Measurements from ENCODE around the gene SP6.

Gene SP6

DNA sequence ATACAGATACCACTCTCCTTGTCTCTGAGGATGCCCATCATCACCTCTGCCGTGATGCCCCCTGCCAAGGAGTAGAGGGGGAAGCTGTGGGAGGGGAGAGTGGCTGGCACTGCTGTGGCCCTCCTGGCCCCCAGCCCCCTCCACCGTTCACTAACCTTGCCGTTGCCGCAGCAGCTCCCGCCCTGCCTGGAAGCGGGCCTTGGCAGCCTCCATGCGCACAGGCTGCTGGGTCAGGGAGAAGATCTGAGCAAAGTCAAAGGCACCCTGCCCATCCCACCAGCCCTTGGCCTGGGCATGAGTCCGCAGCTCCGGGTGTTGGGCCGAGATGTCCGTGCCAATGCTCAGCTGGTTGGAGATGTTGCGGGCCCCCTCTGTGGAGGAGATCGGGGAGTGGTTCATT, 12.3 kb downstream of the SP6 start:
- DNase-seq (ENCODE audit: low spot score) (no peak), FAIRE-seq (no peak)

DNA sequence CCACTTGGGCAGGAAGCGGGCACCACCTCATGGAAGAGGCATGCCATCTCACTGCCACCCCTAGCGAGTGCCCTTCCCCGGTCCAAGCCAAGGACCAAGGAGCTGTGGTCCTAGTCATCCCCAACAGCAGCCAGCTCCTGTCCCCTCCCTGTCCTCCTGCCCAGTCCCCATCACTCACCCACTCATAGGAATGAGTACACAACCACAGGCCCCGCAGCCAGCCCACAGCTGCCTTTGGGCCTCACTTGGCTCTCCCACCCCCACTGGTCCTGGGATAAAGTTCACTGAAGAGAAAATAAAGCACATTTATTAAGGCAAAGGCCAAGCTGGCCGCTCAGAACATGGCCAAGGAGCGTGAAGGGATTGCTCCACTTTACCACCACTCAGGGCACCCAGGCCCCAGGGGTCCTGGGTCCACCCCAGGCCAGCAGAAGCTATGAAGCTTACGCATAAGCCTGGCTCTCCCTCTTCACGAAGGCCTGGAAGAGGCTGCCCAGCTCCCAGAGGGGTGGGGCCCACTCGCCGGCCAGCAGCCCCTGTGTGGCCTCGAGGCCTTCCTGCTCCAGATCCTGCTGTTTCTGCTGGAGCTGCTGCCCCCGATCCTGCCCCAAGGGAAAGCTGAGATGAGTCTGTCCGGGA, 13.4 kb downstream of the SP6 start:
- no peak for DNase-seq (ENCODE audit: low spot score)
- FAIRE-seq = no peak

DNA sequence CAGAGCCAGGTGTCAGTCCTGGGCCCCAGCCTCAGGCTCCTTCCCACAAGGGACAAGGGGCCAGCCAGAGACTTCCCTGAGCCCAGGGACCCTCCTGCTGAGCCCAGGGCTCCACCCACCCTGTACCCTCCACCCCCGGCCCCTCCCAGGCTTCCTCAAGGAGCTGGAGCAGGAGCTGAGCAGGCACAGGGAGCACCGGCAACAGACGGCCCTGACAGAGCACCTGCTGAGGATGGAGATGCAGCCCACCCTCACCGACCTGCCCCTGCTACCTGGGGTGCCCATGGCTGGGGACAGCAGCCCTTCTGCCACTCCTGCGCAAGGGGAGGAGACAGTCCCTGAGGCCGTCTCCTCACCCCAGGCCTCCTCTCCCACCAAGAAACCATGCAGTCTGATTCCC, 14.4 kb downstream of the SP6 start:
- FAIRE-seq = no peak

DNA sequence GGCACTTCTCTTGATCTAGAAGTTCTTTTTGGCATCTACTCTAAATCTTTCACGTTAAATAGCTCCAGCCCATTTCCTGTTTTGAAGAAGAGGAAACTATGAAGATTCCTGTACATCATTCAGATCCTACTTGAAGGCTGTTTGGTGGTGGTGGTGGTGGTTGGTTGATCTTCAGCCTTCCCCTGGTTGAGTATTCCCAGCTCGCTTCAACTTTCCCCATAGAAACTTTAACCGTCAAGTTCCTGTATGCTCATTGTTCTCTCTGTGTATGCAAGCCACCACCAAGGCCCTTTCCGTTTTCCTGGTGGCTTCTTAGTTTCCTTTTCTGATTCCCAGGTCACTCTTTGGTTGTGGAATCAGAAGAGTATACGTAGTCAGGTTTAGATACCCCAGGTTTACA, 16.2 kb downstream of the SP6 start:
- no peak for FAIRE-seq

More for the DNA sequence above, 14.4 kb downstream of the SP6 start:
- no peak for DNase-seq (ENCODE audit: low spot score)

DNA sequence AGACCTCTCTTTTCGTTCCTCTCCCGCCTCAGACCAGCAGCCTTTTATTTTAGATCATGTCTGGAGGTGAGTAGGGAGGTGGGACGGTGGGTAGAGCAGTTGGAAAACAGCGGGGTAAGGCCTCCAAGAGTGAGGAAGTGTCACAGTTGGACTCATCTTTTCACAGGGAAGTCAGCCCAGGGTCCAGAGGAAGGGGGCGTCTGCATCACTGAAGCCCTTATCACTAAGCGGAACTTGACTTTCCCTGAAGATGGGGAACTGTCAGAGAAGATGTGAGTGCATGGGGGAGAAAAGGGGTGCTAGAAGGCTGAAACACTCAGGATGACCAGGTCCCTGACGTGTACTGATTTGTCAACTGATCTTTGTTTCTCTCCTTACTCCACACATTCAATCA, 19.0 kb downstream of the SP6 start:
- DNase-seq (ENCODE audit: low spot score) (no peak), FAIRE-seq (no peak)

More for the DNA sequence above, 16.2 kb downstream of the SP6 start:
- no peak for DNase-seq (ENCODE audit: low spot score)

GRCh38 chr17:47831003-47831933, 19.7 kb downstream of the SP6 start, which contains the start of the genes LRRC46 and MRPL10:
TSS of gene LRRC46 (plus strand) at chr17:47831670. CDS start at chr17:47831990, 320 bp downstream.
TSS of gene MRPL10 (minus strand) at chr17:47831541. CDS start at chr17:47831511, 30 bp downstream.
- DNase-seq (ENCODE audit: low spot score) (peak; percentile 99), FAIRE-seq (peak; percentile 66)

- DNase-seq (ENCODE audit: low spot score) = no peak
- FAIRE-seq = no peak
Measured at GRCh38 chr17:47830396-47831002, 20.5 kb downstream of the SP6 start.

DNA sequence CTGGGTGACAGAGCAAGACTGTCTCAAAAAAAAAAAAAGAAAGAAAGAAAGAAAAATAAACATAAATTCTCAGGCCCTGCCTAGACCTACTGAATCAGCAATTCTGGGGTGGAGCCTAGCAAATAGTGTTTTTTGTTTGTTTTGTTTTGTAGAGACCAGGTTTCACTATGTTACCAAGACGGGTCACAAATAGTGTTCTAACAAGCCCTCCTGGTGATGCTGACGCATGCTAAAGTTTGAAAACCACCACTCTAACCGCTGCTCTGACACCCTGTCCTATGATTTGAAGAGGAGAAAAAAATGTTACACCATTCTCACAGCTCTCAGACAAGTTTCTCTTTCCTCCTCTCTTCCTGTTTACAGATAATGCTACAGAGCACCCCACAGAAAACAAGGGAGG, 21.1 kb downstream of the SP6 start:
- FAIRE-seq (no peak), DNase-seq (ENCODE audit: low spot score) (no peak)

DNA sequence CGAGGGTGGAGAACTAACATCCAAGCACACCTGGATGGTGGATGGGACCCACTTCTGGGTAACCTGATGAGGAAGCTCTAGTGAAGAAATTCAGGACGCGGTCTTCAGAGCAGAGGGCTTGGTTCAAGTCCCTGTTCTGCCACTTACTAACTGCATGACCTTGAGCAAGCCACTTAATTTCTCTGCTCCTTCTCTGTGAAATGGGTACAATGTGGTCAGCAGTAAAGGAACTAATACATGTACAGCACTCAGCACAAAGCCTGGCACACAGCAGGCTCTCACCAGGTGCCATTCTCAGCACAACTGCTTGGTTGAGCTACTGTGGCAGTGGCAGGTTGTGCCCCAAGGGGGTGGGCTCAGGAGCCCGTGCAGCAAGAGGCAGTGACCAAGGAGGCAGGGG, 27.4 kb downstream of the SP6 start:
- no peak for FAIRE-seq
- no peak for DNase-seq (ENCODE audit: low spot score)

- DNase-seq (ENCODE audit: low spot score) = no peak
- FAIRE-seq = no peak
Measured at GRCh38 chr17:47822785-47823184, 28.2 kb downstream of the SP6 start.

- FAIRE-seq = peak; percentile 93
Measured at GRCh38 chr17:47821424-47822391, 29.3 kb downstream of the SP6 start, which contains the start of gene OSBPL7. TSS of gene OSBPL7 (minus strand) at chr17:47821794. CDS start at chr17:47820278, 1,516 bp downstream.

DNA sequence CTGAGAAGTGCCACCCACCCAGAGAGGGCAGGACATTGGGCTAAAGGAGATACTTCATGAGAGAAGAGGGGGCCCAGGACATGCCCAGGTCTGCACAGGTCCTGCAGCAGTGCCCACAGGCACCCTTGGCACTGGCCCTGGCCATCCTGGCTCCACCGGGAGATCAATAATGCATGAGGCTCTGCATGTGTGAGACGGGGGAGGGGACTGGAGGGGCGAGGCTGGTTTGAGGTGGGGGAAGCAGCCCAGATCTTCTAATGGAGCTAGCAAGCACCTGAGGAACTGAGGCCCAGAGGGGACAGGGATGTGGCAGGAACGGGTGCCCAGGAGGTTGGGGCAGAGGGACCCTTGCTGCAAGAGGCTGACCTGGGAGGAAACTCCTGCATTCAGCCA, 29.9 kb downstream of the SP6 start:
- FAIRE-seq = no peak
- no peak for DNase-seq (ENCODE audit: low spot score)

More at GRCh38 chr17:47821424-47822391, 29.3 kb downstream of the SP6 start, which contains the start of gene OSBPL7:
- DNase-seq (ENCODE audit: low spot score) = peak; percentile 93

DNA sequence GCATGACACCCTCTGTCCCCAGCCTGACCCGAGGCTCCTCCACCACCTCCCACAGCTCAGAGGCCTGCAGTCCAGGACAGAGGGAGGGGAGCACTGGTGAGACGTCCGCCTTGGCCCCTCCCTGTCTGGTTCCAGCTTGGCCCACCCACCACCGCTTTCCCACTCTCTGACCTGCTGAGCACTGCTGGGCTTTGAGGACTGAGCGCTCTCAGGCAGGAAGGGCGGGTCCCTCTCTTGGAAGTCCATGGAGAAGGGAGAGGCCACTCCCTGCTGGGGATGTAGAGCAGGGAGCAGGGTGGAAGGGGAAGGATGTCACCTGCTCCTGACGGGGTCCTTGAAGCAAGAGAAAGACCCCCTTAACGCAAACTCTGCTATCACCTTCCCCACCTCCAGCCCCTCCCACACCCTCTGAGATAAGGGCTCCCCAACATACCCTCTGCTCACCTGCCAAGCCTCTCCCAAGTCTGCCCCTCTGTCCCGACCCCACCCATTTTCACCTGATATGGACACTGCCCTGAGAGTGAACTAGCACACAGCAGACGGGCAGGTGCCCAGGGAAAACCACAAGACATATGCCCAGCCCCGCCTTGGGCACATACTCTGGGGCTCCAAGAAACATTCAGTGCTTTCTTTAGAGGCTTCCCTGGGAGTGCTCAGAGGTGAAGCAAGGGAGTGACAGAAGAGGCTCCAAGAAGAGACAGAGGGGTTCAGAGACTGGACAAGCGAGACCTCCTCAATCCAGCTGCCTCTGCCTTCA, 30.8 kb downstream of the SP6 start:
- DNase-seq (ENCODE audit: low spot score) (no peak), FAIRE-seq (no peak)

DNA sequence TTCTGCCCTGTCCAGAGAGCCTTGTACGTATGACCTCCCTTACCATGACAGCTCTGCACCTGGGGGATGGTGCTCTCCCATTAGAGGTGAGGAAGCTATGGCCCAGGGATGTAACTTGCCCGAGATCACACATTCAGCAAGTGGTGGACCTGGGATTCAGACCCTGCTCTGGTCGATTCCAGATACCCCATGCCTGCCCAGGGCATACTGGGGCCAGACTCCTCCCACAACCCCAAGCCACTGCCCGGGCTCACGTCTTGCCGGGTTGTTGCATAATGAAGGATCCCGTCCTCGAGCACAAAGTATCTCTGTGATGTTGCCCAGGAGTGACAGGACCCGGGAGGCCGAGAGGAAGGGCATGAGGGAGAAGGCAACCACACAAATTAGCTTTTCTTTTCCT, 31.5 kb downstream of the SP6 start:
- no peak for FAIRE-seq
- DNase-seq (ENCODE audit: low spot score) = no peak

DNA sequence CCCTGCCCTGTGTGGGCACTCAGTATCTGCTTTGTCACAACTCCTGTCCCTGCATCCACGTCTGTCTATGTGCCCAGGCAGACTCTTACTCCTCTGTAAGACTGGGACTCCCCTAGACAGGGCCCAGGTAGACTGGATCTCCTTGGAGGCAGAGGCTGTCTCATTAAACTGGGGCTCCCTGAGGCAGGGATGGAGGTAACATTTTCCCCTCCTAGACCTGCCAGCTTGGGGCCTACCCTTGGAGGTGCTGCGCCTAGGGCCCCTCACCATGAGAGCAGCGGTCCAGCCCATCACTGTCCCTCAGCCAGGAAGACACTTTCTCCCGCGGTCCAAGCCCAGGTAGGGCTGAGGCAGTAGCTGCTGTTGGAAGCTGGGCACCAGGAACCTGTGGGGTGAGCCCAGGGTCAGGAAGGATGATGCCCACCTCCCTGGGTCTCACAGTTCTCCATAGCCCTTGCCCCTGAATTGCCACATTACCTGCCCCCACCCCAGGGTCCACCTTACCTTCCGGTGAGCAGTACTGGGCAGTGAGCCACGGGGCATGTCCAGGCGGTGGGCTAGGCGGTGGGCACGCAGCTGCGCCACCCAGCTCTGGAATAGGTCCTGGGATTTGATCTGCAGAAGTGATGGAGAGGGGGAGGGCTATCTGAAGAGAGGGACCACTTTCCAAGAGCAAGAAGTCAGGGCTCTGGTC, 32.8 kb downstream of the SP6 start:
- FAIRE-seq (no peak), DNase-seq (ENCODE audit: low spot score) (no peak)

DNA sequence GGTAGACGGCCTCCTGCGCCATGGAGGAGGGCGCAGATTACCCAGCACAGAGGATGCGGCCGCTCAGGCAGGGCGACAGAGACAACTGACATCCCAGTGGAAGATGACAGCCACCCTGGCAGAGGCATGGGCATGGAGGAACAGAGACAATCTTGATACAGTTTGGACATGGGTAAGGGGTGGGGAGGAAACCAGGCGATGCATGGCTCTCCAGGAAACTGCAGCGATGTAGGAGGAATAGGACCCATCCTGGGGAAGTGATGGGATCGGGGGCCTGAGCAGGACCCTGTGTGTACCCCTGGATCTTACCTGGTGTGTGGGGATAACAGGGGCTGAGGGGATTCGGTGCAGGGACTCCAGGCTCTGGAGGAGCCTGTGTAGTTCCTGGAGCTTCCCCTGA, 34.0 kb downstream of the SP6 start:
- FAIRE-seq = peak; percentile 65

DNA sequence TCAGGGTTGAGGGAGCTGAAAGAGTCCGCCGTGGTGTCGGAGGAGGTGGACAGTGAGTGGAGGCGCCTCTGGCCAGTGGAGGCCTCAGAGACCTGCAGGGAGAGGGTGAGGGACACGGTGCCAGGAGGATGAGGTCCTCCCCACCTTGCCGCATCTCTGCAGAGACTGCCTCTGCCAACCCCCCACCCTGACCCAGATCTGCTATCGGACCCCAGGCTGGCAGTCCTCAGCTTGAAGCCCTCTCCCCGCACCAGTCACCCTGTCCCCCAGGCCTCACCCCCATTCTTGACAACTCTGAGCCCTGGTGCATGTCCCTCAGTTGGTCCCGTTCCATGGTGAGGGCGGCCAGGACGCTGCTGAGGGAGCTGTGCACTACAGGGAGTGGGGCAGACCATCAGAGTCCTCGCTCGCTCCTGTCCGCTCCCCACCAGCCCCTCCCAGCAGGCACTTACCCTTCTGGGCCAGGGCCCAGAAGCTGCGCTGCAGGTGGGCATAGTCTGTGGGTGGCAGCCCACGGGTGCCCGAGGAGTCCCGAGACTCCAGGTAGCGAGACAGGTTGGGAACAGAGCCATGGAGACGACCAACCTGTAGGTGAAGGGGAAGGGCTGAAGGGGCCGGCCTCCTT, 34.7 kb downstream of the SP6 start:
- DNase-seq (ENCODE audit: low spot score) = no peak
- FAIRE-seq = no peak

More for the DNA sequence above, 34.0 kb downstream of the SP6 start:
- DNase-seq (ENCODE audit: low spot score) = no peak

DNA sequence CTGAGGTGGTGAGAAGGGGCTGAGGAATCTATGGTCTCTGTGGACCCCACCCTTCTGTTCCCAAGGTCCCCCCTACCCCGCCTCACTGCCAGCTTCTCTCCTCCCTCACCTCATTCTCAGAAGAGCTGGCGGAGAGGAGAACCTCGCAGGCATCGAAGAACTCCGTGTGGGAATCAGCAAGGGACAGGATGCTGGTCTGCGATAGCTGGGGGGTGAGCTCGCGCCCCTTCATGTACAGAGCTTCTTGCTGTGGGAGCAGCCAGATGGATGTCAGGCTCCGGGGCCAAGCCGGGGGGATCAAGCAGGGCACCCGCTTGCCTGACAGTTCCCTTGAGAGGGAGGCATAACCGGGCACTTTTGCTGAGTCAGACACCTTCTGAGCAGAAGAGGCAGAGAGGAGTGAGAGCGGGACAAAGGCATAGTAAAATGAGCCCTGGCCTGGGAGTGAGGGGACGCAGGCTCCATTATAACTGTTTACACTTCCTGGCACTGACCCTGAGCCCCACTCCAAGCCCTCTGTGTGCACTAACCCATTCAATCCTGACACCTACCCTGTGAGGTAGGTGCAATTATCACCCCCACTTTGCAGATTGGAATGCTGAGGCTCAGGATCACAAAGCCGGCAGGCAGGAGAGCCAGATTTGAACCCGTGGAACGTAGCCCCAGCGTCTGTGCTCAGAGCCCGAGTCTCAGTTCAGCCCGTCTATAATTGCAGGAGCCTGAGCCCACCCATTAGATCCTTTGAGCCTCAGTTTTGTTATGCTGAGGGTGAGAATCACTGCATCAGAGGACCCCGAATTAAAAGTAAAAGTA, 35.7 kb downstream of the SP6 start:
- no peak for FAIRE-seq

More for the DNA sequence above, 35.7 kb downstream of the SP6 start:
- no peak for DNase-seq (ENCODE audit: low spot score)
